Lower leg skin (tissue), 3 donors: ENCODE measurements around the gene SIRT5.

Experiments
- POLR2A ChIP-seq, 2 donors: fragments of 450-650 bp; IDR thresholded peaks; one replicate each; pipeline ENCODE4 v1.6.1; 2016 to 2017; ENCODE audit warnings: antibody characterized with exemption in 2 of 2, mild to moderate bottlenecking in 1 of 2, moderate library complexity in 1 of 2
- TF ChIP-seq, protein P1 (sequence below), 3 donors: fragments of 450-650 bp; IDR thresholded peaks; one replicate each; pipeline ENCODE4 v1.5.1; 2016; ENCODE audit warnings: antibody characterized with exemption in 3 of 3, mild to moderate bottlenecking in 3 of 3, moderate library complexity in 2 of 3

DNA sequence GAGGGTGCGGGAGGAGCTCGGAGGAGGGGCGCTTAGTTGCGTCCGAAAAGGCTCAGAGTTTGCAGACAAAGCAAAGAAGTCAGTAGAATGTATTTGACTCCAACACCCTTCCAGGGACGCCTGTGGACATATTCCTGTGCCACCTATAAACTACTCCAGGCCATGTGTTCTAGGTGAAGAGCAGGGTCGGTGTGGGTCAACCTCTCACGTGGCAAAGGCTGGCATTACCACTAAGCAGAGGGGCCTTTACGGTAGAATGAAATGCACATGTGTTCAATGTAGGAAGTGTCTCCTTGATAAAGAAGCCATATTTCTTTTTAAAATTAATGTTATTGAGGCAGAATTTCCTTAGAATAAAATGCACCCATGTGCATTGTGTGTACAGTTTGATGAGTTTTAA, 15.4 kb downstream of the SIRT5 start:
- TF ChIP-seq, protein P1, sequence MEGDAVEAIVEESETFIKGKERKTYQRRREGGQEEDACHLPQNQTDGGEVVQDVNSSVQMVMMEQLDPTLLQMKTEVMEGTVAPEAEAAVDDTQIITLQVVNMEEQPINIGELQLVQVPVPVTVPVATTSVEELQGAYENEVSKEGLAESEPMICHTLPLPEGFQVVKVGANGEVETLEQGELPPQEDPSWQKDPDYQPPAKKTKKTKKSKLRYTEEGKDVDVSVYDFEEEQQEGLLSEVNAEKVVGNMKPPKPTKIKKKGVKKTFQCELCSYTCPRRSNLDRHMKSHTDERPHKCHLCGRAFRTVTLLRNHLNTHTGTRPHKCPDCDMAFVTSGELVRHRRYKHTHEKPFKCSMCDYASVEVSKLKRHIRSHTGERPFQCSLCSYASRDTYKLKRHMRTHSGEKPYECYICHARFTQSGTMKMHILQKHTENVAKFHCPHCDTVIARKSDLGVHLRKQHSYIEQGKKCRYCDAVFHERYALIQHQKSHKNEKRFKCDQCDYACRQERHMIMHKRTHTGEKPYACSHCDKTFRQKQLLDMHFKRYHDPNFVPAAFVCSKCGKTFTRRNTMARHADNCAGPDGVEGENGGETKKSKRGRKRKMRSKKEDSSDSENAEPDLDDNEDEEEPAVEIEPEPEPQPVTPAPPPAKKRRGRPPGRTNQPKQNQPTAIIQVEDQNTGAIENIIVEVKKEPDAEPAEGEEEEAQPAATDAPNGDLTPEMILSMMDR (IDR thresholded peaks at IDR 0.05) = no peak
- TF ChIP-seq POLR2A (IDR thresholded peaks at IDR 0.05) = no peak
